ENCODE measurements around the gene RPL41. TPM values are rescaled to one million over a fixed set of nuclear protein-coding genes. Genes with fewer than 3 reads are reported as not detected.
A peak's percentile ranks its signal among the peaks of the same experiment; 100 is the strongest.
"Not testable (repeated sequence)": the region's sequence is repeated elsewhere in the genome, so short reads cannot be mapped to it uniquely, and the experiment has no call there.

The RPL41 gene
- total RNA-seq, 2 experiments from 2014 or later, result 3,981 to 4,002 TPM

DNA sequence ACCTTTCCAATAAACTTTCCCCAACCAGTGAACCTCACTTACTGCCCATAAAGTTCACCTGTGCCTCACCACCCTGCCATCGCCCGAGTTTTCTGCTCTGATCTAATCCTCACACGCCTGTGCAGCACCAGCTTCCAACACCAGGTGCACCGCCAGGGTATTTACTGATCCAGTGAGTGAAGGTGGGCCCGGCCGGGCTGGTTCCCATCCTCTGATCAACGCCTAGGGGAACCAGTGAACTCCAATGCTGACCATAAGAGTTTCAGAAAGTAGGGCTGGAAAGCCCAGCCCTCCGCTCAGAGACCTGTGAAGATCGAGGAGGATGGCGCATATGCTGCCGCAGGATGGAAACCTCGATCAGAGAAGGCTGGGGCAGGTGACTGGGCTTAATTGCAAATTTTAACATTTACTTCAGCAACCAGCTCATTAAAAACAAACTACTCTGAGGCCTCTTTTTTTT lies 35.3 kb downstream of the RPL41 start:
- POLR2A ChIA-PET, result interaction anchor here (0.6 to 5.5 kb wide), 25 partner anchors 9 to 413 kb away, joined by 3 to 66 read pairs (median 6); partner anchors contain the start of genes CNPY2, ESYT1, MYL6 and ORMDL2
- Mint-ChIP-seq H3K4me3 (peak overlapping the region; percentile 94), H3K36me3 (ENCODE audit: low read depth) (peaks cover 22% of the 10 kb centered on the region), H3K9me3 (no peaks in the 10 kb centered on the region), H3K4me1 (peaks cover 53% of the 10 kb centered on the region), H3K27me3 (no peaks in the 10 kb centered on the region), H3K27ac (peak overlapping the region; percentile 100)
- CTCF ChIA-PET, result interaction anchor here (0.6 to 2.0 kb wide), 16 partner anchors 9 to 216 kb away, joined by 3 to 18 read pairs (median 4); partner anchors contain the start of genes ESYT1, SMARCC2 and ZC3H10
- DNase-seq, result peak; percentile 76

DNA sequence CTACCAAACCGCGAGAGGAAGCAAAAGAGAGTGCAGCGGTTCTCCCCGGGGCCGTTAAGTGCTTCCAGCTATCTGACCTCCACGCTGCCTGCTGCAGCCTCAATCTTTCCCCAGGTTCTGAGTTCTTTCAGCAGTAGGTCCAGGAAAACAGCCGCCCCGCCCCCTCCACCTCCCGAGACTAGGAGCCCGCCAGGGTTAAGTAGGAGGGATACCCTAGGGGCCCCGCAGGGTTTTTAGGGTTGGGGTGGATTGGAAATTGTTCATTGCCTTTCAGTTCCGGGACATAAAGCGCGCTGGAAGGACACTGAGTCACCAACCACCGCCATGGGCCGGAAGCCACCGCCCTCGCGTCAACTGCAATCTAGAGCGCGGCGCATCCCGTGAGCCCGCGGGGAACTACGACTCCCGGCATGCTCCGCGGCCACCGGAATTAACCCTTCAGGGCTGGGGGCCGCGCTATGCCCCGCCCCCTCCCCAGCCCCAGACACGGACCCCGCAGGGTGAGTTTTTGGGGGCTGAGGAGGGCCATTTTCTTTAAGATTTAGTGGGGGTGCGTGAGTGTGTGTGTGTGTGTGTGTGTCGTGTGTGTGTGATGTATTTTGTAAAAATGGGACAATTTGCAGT lies 35.8 kb downstream of the RPL41 start, which contains the start of gene MYL6B:
Gene MYL6B, plus strand, starts transcription at position 456 of the 624 bp plus-strand sequence. CDS start 1,332 bp downstream, outside the sequence.
- H3K9me3 Mint-ChIP-seq, result no peaks in the 10 kb centered on the region
- POLR2A ChIA-PET, result interaction anchor here (0.7 to 5.5 kb wide), 22 partner anchors 9 to 335 kb away, joined by 3 to 66 read pairs (median 7); partner anchors contain the start of genes CNPY2, ESYT1, MYL6 and ORMDL2
- peak; percentile 97 for DNase-seq
- CTCF ChIA-PET, result interaction anchor here (0.6 to 2.0 kb wide), 14 partner anchors 10 to 108 kb away, joined by 3 to 18 read pairs (median 5); partner anchors contain the start of genes ESYT1, SMARCC2 and ZC3H10
- H3K36me3 Mint-ChIP-seq (ENCODE audit: low read depth), result peaks cover 24% of the 10 kb centered on the region
- H3K4me3 Mint-ChIP-seq, result peak within 1 kb of the TSS; percentile 94
- H3K4me1 Mint-ChIP-seq, result peaks cover 51% of the 10 kb centered on the region
- peak within 1 kb of the TSS; percentile 100 for H3K27ac Mint-ChIP-seq
- no peaks in the 10 kb centered on the region for H3K27me3 Mint-ChIP-seq

GRCh38 chr12:56152756-56153677 lies 36.6 kb downstream of the RPL41 start:
- H3K27me3 Mint-ChIP-seq, result no peaks in the 10 kb centered on the region
- ChIA-PET CTCF (no interaction called here), POLR2A (interaction anchor here (1.4 to 4.7 kb wide), 5 partner anchors 10 to 49 kb away, joined by 4 to 53 read pairs (median 13); partner anchors contain the start of genes ESYT1, PA2G4 and SMARCC2)
- H3K4me3 Mint-ChIP-seq, result peak overlapping the region; percentile 94
- no peak for DNase-seq
- H3K4me1 Mint-ChIP-seq, result peaks cover 56% of the 10 kb centered on the region
- peaks cover 27% of the 10 kb centered on the region for H3K36me3 Mint-ChIP-seq (ENCODE audit: low read depth)
- no peaks in the 10 kb centered on the region for H3K9me3 Mint-ChIP-seq
- peak overlapping the region; percentile 100 for H3K27ac Mint-ChIP-seq

- DNase-seq, result no peak
- H3K4me1 Mint-ChIP-seq, result peaks cover 56% of the 10 kb centered on the region
- peaks cover 32% of the 10 kb centered on the region for H3K36me3 Mint-ChIP-seq (ENCODE audit: low read depth)
- H3K27ac Mint-ChIP-seq, result peak overlapping the region; percentile 100
- CTCF ChIA-PET, result interaction anchor here (1.6 kb wide), 1 partner anchor 26 kb away, joined by 4 read pairs; the partner anchor contains the start of gene ESYT1
- H3K9me3 Mint-ChIP-seq, result no peaks in the 10 kb centered on the region
- H3K27me3 Mint-ChIP-seq, result no peaks in the 10 kb centered on the region
- POLR2A ChIA-PET, result interaction anchor here (1.4 to 4.7 kb wide), 4 partner anchors 10 to 50 kb away, joined by 4 to 42 read pairs (median 8); partner anchors contain the start of genes ESYT1, PA2G4 and SMARCC2
- peak overlapping the region; percentile 94 for H3K4me3 Mint-ChIP-seq
Observed at GRCh38 chr12:56153678-56154065, 37.2 kb downstream of the RPL41 start.

DNA sequence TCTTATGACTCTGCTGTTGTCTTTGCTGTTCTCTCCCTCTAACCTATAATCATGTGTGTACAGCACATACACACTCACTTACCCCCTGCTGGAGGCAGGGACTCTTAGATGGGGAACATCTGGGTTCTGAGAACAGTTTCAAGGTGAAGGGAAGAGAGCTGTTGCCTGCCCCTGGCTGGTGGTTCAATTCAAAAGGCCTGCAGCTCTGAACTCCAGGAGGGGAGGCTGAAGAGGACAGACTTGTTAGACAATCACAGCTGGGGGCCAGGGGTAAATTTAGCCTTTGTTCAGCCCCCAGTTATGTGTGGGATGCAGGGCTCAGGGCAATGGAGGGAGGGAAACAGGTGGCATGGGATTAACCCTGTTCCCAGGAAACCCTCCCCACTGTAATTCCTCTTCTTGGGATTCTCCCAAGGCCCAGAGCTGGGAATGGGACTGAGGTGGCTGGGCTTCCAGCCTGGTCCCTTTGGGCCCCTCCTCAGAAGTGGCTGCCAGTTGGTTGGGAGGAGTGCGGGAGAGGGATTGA lies 37.9 kb downstream of the RPL41 start:
- Mint-ChIP-seq H3K4me1 (peaks cover 56% of the 10 kb centered on the region), H3K27me3 (no peaks in the 10 kb centered on the region), H3K36me3 (ENCODE audit: low read depth) (peaks cover 38% of the 10 kb centered on the region), H3K9me3 (no peaks in the 10 kb centered on the region), H3K4me3 (no peak overlapping the region), H3K27ac (peak overlapping the region; percentile 16)
- no peak for DNase-seq
- POLR2A ChIA-PET, result interaction anchor here (1.4 to 4.7 kb wide), 5 partner anchors 9 to 50 kb away, joined by 4 to 42 read pairs (median 13); partner anchors contain the start of genes ESYT1, PA2G4, SMARCC2 and ZC3H10
- CTCF ChIA-PET, result interaction anchor here (1.6 kb wide), 1 partner anchor 27 kb away, joined by 4 read pairs; the partner anchor contains the start of gene ESYT1

- Mint-ChIP-seq H3K27me3 (no peaks in the 10 kb centered on the region), H3K9me3 (no peaks in the 10 kb centered on the region), H3K27ac (peak overlapping the region; percentile 29), H3K4me1 (peaks cover 58% of the 10 kb centered on the region), H3K4me3 (no peak overlapping the region), H3K36me3 (ENCODE audit: low read depth) (peaks cover 44% of the 10 kb centered on the region)
- ChIA-PET CTCF (interaction anchor here (1.6 kb wide), 1 partner anchor 27 kb away, joined by 4 read pairs; the partner anchor contains the start of gene ESYT1), POLR2A (interaction anchor here (0.5 to 4.7 kb wide), 7 partner anchors 7 to 67 kb away, joined by 3 to 42 read pairs (median 4); partner anchors contain the start of genes ESYT1, PA2G4, SMARCC2 and ZC3H10)
- no peak for DNase-seq
Observed at GRCh38 chr12:56154818-56155217, 38.4 kb downstream of the RPL41 start.

DNA sequence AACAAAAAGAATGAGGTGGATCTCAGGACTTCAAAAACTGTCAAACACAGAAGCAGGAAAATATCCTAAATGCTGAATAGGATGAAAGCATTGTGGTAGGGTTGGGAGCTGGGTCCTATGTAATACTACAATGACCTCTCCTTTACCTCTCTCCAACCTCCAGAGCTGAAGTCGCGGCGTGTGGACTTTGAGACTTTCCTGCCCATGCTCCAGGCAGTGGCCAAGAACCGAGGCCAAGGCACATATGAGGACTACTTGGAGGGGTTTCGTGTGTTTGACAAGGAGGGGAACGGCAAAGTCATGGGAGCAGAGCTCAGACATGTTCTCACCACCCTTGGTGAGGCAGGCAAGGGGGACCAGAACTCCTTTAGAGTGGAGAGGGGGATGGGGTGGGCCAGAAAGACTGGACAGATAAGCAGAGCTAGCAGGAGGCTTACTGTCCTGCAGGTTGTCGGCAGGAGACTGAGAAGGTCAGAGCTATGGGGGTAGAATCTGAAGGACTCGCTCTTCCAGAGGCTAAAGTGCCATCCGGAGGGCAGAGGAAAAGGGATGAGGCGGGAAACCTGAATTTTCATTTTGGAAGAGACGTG lies 38.9 kb downstream of the RPL41 start:
- Mint-ChIP-seq H3K4me1 (peaks cover 60% of the 10 kb centered on the region), H3K27me3 (no peaks in the 10 kb centered on the region), H3K4me3 (peak overlapping the region; percentile 17), H3K27ac (peak overlapping the region; percentile 29), H3K9me3 (no peaks in the 10 kb centered on the region), H3K36me3 (ENCODE audit: low read depth) (peaks cover 49% of the 10 kb centered on the region)
- DNase-seq, result no peak
- POLR2A ChIA-PET, result interaction anchor here (0.5 to 4.7 kb wide), 6 partner anchors 8 to 67 kb away, joined by 3 to 42 read pairs (median 8); partner anchors contain the start of genes ESYT1, SMARCC2 and ZC3H10
- CTCF ChIA-PET, result interaction anchor here (1.6 kb wide), 1 partner anchor 28 kb away, joined by 4 read pairs; the partner anchor contains the start of gene ESYT1

DNA sequence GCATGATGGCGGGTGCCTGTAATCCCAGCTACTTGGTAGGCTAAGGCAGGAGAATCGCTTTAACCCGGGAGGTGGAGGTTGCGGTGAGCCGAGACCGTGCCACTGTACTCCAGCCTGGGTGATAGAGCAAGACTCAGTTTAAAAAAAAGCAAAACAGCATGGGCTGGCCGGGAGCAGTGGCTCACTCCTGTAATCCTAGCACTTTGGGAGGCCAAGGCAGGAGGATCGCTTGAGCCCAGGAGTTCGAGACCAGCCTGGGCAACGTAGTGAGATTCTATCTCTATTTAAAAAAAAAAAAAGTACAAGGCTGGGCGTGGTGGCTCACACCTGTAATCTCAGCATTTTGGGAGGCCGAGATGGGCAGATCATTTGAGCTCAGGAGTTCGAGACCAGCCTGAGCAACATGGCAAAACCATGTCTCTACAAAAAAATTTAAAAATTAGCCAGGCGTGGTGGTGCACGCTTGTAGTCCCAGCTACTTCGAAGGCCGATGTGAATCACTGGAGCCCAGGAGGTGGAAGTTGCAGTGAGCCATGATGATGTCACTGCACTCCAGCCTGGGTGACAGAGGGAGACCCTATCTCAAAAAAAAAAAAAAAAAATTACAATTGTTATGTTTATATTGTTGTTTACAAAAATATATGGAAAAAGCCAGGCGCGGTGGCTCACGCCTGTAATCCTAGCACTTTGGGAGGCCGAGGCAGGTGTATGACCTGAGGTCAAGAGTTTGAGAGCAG lies 40.2 kb downstream of the RPL41 start:
- not testable (repeated sequence) for H3K9me3 Mint-ChIP-seq, H3K27me3 Mint-ChIP-seq, DNase-seq
- POLR2A ChIA-PET, result interaction anchor here (0.8 to 4.7 kb wide), 5 partner anchors 12 to 183 kb away, joined by 3 to 42 read pairs (median 5); partner anchors contain the start of genes ESYT1, RAB5B and ZC3H10
- peak overlapping the region; percentile 91 for H3K4me3 Mint-ChIP-seq
- H3K4me1 Mint-ChIP-seq, result peaks cover 59% of the 10 kb centered on the region
- H3K36me3 Mint-ChIP-seq (ENCODE audit: low read depth), result peaks cover 56% of the 10 kb centered on the region
- H3K27ac Mint-ChIP-seq, result peak overlapping the region; percentile 90
- CTCF ChIA-PET, result interaction anchor here (0.6 to 1.8 kb wide), 6 partner anchors 20 to 202 kb away, joined by 3 to 11 read pairs (median 4); partner anchors contain the start of genes SMARCC2 and ZC3H10

- H3K27me3 Mint-ChIP-seq, result no peaks in the 10 kb centered on the region
- CTCF ChIA-PET, result interaction anchor here (0.6 to 7.2 kb wide), 7 partner anchors 21 to 54 kb away, joined by 3 to 86 read pairs (median 4); partner anchors contain the start of genes ESYT1, SMARCC2 and ZC3H10
- peak; percentile 67 for DNase-seq
- peak overlapping the region; percentile 90 for H3K27ac Mint-ChIP-seq
- POLR2A ChIA-PET, result interaction anchor here (0.8 to 9.2 kb wide), 16 partner anchors 10 to 203 kb away, joined by 3 to 178 read pairs (median 12); partner anchors contain the start of genes ESYT1, PA2G4, RNF41 and RPL41
- peak overlapping the region; percentile 91 for H3K4me3 Mint-ChIP-seq
- H3K4me1 Mint-ChIP-seq, result peaks cover 62% of the 10 kb centered on the region
- H3K9me3 Mint-ChIP-seq, result no peaks in the 10 kb centered on the region
- H3K36me3 Mint-ChIP-seq (ENCODE audit: low read depth), result peaks cover 60% of the 10 kb centered on the region
Observed at GRCh38 chr12:56157201-56158028, 41.0 kb downstream of the RPL41 start.
